Keratinocyte (primary cell): ENCODE results near the gene LACTB.

Source experiments
- CTCF ChIP-seq, 3 experiments: IDR thresholded peaks in 1 of 3; conservative IDR thresholded peaks in 1 of 3; optimal IDR thresholded peaks in 1 of 3; 2 replicates in 2 of 3; 3 replicates in 1 of 3; pipeline versions ENCODE3 to v1.5.1; 2011; ENCODE audit warnings: low read length in 3 of 3, mild to moderate bottlenecking in 3 of 3, moderate library complexity in 2 of 3, control low read depth in 1 of 3, inconsistent platforms in 1 of 3; ENCODE audit not compliant: insufficient read depth in 2 of 3; ENCODE audit errors: extremely low read depth in 1 of 3
- EZH2 ChIP-seq: IDR thresholded peaks from one replicate; pipeline ENCODE4 v1.6.1; 2012; ENCODE audit warnings: inconsistent platforms, mild to moderate bottlenecking, low read length, moderate library complexity

GRCh38 chr15:63133786-63134185, 12.1 kb downstream of the LACTB start:
- TF ChIP-seq EZH2 (no peak), CTCF (optimal IDR thresholded peaks at IDR 0.05 in 1 of 3, IDR thresholded peaks at IDR 0.05 in 1 of 3, conservative IDR thresholded peaks at IDR 0.05 in 1 of 3; ENCODE audit: extremely low read depth in 1 of 3, insufficient read depth in 2 of 3, low read length in 3 of 3) (no peak)
